Muscle of back (tissue), 11 donors: ENCODE measurements around the gene WDR45. TPM values are rescaled to one million over a fixed set of nuclear protein-coding genes. Genes with fewer than 3 reads are reported as not detected.

Experiments used
- DNase-seq, 3 donors: peaks; one replicate each; pipeline versions ENCODE4 v3.0.0 to v3.0.0-alpha.2; 2013
- polyA plus RNA-seq, 10 donors: library from polyadenylated mRNA; unstranded; fragments of 120-200 nt; gene quantifications; one replicate each; pipeline ENCODE4 v1.2.1, GENCODE V29; 2013; ENCODE audit not compliant: insufficient read length in 10 of 10

Gene WDR45
- polyA plus RNA-seq, 10 donors: 26.6 to 49.1 (median 34.1) TPM

DNA sequence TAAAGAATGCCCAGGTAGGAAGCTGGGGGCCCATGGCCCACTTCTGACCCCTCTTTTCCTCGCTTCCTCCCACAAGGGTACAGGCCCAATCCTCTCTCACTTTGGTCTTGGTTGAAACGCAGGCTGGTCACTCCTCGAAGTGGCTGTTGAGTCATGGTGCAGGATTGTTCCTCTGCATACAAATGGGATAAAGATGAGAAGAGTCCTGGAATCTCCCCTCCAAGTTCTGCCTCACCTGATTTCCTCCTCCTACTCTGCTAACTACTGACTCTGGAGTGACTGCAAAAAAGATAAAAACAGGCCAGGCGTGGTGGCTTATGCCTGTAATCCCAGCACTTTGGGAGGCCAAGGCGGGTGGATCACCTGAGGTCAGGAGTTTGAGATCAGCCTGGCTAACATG is 1.7 kb downstream of the WDR45 start:
- no peak for DNase-seq

DNA sequence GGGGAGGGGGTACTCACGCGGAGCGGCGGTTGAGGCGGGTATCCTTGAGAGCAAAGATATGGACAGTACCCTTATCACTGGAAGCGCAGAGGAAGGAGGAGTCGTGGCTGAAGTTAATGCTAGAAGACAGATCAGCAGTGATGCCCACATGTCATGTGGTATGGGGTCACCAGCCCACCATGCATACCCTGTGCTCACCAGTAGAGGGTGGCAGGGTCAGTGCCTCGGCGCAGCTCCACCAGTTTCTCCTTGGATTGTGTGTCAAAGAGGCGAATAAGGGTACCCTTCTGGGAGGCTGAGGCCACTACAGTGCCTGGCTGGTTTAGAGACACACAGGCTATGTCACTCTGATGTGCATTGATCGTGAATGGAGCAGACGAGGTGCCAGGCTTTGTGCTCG is 4.3 kb downstream of the WDR45 start:
- DNase-seq: no peak

DNA sequence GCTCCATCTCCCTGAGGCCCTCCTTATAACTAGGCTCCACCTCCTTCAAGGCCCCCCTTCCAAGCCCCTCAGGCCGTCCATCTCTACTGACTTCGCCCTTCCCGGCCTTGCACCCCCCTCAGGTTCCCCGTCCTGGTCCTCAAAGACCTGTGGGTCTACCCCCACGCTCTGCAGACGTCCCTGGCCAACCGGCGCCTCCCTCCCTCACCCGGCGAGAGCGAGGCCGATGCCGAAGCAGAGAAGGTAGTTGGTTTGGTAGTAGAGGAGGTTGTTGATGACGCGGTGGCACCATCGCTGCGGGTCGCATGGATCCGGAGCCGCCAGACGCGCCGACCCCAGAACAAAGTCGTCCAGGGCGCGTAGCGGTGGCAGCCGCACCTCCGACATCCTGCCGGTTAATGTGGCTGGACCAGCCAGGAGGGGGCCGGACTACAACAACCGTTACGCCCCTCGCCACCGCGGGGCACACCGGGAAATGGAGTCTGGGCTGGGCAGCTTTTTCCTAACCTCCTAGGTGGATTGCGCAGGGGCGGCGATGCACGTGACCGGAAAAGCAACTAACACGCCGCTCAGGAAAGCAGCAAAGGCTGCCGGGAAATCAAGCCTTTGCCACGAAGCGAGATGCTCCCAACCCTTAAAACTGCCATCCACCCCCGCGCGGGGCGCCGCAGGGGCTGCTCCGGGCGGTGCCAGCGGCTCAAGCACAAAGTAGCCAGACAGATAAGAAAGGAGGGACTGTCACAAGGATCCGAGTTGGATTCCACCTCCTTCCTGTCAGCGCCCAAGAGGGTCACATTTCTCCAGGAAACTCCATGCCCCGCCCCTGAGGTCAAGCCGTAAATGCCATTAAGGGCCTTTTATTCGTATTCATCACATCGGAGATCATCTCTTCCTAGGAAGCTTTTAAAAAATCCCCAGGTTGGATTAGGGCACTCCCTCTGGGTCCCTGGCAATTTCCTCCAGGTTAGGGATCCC is 5.8 kb downstream of the WDR45 start, which contains the start of gene PRAF2:
Gene PRAF2, minus strand, starts transcription at position 402 of the 975 bp plus-strand sequence. Its CDS starts 15 bp downstream, at position 387.
- DNase-seq: peak; percentile 90 to 95 (median 92)

DNA sequence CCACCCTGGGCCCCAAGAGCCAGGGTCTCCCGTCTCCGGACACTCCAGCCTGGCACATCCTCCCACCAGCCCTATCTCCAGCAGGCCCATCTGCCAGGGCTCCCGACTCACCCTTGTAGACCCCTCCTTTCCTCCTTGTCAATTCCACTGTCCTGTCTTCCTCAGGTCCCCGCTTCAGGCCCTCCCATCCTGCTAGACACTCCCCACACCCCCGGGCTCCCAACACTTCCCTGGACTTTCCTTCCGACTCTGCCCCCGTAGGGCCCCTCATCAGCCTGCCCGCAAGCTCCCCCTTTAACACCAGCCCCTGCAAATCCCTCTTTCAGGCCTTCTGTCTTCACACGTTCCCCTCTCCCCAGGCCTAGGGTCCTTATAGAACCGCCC is 7.0 kb downstream of the WDR45 start:
- peak in 1 of 3 donors; percentile 38 for DNase-seq

DNA sequence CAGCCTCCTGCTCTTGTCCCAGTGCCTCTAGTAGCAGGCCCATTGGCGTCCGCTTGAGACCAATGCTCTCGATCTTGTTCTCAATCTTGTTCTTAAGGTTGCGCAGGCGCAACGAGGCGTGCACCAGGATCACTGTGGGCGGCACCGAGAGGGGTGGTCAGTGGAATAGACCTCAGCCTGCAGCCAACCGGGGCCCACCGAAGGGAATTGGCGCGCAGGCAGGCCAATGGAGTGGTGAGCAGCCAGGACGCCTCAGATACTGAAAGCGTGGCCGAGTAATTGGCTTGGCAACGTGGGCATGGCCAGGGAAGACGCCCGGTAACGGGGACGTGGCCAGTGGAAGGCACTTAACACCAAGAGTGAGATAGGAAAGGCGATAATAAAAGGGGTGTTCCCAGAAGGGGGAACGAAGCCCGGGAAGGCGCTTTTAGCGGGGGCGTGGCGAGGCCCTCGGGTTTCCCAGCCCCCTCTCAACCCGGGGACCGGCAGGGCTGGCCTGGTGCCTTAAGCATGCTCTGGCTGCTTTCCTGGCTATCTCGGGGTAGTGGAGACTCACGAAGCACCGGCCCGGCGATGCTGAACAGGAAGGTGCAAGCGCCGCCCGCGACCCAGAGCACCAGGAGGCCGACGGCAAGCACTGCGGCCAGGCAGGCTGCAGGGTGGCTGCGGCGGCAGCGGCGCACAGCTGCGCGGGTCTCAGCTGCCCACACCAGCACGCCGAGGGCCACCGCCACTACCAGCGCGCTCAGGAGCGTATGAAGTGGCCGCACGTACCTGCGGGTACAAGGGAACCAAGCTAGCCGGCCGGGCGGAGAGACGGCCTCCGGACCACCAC is 7.6 kb downstream of the WDR45 start:
- peak; percentile 38 to 90 (median 75) for DNase-seq

DNA sequence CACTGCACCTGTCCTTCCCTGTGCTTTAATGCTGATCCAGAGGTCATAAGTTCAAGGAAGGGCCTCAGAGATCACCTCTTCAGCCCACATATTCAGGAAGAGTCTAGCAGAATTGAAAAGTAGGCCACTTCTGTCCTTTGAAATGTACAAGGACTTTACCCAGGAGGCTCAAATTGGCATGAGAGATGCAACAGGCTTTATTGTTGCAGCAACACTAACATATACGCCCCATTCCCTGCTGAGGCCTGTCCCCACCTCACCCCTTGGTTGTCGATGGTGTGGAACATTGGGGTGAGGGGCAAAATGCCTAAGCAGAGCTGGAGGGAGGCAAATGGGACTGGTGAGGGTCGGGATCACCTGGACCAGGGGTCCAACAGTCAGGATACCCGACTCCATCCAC is 8.7 kb downstream of the WDR45 start:
- no peak for DNase-seq

DNA sequence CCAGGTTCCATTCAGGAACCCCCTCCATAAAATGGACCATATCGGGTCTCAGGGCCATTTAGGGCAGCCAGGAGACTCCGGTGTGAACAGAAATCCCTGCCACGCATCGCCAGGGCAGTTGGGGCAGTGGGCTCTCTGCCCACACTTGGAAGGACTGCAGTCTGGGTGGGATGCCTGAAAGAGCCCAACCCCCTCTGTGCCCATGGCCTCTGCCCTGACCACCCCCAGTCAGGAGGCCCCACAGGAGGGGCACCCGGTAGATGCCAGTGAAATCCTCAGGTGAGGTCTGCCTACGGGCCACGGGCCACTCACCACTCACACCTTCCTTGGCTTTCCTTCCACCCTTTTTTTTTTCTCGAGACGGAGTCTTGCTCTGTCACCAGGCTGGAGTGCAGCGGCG is 10.6 kb downstream of the WDR45 start:
- no peak for DNase-seq

DNA sequence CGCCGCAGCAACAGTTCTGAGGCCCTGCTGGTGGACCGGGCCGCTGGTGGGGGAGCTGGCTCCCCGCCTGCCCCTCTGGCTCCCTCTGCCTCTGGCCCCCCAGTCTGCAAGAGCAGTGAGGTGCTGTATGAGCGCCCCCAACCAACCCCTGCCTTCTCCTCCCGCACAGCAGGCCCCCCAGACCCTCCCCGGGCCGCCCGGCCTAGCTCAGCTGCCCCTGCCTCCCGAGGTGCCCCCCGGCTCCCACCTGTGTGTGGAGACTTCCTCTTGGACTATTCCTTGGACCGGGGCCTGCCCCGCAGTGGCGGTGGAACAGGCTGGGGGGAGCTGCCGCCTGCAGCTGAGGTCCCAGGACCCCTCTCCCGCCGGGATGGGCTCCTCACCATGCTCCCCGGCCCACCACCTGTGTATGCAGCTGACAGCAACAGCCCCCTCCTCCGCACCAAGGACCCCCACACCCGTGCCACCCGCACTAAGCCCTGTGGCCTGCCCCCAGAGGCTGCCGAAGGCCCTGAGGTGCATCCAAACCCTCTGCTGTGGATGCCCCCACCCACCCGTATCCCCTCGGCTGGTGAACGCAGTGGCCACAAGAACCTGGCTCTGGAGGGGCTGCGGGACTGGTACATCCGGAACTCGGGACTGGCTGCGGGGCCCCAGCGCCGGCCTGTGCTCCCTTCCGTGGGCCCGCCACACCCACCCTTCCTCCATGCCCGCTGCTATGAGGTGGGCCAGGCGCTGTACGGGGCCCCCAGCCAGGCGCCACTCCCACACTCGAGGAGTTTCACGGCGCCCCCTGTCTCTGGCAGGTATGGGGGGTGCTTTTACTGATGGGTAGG is 12.2 kb downstream of the WDR45 start:
- DNase-seq: no peak

DNA sequence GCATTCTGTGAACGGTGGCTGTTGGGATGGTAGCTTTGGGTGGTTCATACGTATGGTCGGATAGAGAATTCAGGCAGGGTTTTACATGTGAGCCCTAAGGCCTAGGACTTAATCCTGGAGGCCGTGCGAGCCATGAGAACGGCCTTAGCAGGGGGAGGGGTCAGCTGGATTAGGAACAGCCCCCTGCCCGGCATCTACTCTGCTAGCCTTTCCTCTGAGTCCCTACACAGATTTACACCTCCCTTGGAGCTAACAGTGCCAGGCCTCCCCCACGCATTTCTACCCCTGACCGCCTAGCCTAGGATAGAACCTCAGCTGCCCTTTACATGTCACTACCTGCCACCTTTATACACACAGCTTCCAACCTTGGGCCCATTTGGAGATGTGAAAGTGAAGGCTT is 13.0 kb downstream of the WDR45 start:
- no peak for DNase-seq

DNA sequence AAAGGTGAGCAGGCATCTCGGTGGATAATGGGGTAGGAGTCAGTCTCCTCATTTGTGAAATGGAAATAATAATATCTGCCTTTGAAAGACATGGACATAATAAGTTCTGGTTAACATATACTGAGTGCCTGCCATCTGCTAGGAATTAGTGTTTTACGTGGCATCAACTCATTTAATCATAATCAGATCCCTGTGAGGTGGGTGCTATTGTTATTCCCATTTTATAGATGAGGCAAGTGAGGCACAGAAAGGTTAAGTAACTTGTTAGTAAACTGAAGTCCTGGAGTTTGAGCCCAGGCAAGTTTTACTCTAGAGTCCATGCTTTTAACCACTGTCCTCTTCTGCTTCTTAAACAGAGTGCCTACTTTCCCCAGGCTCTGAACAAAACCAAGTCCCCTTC is 13.4 kb downstream of the WDR45 start:
- no peak for DNase-seq

DNA sequence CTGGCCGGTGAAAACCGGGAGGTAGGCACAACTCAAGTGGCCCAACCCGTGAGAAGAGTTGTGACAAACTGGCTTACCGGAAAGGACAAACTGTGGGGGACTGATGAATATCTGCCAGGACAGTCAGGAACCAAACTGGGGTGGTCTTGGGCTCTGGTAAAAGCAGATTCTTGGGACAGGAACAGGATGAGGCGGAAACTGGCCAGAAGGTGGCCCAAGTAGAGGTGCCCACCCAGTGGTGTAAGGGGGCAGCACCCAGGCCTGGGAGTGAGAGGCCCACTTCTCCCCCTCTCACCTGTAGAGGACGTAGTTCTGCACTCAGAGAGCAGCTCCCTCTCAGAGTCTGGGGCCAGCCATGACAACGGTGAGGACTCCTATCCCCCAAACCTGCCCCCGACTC is 15.0 kb downstream of the WDR45 start:
- DNase-seq: no peak

DNA sequence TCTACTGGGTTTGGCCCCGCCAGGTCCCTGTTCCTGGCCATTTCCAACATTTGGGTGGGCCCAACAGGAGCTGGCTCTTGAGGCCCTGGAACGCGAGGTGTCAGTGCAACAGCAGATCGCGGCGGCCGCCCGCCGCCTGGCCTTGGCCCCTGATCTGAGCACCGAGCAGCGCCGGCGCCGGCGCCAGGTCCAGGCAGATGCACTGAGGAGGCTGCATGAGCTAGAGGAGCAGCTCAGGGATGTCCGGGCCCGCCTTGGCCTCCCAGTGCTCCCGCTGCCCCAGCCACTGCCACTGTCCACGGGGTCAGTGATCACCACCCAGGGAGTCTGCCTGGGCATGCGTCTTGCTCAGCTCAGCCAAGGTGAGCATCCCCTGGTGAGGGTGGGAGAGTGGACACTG is 15.4 kb downstream of the WDR45 start:
- DNase-seq: no peak

DNA sequence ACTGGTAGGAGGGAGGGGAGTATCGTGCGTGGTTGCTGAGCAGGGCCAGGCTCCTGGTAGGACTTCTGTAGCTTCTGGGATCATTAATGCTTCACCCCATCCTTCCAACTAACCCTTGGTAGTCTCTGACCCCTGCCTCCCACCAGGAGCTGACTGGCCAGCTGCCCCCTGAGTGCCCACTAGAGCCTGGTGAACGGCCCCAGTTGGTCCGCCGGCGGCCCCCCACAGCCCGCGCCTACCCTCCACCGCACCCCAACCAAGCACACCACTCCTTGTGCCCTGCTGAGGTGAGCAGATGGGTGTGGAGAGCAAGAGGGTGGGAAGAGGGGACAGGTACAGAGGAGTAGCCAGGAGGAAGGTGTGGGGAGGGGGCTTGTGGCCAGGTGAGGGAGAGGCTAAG is 16.0 kb downstream of the WDR45 start:
- no peak for DNase-seq

DNA sequence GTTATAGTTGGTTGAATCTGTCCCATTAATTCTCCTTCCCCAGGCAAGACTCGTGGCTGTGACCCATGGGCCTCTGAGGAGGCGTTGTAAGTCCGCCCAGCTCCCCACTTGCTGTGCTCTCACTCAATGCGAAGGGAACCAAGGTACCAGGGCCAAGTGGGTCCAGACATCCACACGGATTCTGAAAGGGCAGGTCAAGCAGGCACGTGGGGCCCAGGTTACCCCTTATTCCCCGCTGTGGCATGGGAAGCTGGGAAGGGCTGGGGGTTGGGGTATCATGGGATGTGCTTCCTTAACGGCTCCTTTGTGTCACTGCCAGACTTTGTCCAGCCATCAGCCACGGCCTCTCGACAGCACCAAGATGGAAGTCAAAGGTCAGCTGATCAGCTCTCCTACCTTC is 17.8 kb downstream of the WDR45 start:
- DNase-seq: no peak

DNA sequence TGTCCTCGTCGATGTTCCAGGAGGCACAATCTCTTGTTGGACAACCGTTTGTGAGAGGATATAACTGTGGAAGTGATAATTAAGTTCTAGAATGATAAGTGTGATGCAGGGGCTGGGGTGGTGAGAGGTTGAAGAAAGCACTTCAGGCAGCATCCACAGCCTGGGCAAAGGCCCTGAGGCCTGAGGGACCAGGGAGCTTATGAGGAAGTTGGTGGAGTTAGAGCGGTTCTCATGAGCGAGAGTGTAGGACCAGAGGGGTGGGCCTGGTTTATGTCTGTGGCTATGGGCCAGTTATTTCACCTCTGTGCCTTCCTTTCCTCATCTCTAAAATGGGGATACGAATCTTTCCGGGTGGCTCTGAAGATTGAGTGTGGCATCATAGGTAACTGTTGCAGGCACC is 18.2 kb downstream of the WDR45 start:
- no peak for DNase-seq

DNA sequence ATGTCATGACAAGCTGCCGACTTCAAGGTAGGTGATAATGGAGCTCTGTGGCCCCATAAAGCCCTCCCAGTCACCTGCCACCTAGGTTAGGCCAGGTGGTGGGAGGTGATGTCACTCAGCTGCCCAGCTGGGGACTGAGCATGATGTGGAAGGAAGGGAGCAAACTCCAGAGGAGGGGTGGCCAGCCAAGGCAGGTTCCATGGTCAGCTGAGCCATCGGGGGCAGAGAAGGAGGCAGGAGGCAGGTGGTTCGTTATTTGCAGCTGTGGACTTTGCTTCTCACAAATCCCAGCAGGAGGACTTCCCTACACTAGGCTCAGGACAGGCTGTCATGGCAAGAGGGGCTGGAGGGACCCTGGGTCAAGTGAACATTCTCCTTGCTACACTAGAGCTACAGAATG is 18.8 kb downstream of the WDR45 start:
- no peak for DNase-seq

DNA sequence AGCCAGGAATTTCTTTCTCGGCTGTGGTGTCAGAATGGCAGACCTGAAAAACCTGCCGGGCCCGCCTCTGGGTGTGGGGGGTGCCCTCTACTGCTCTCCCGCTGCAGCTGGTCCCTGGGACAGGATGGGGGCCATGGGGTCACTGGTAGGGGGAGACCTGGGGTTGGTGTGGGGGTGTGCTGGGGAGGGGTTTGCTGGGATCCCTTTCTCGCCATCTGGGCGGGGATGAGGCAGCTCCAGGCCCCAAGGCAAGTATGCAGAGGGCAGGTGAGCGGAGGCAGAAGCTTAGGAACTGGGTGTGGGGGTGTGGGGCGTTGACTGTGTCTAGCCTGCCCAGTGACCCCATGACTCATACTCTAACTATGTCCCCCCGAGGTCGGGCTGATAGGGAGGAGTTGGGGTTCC is 20.0 kb downstream of the WDR45 start:
- no peak for DNase-seq

DNA sequence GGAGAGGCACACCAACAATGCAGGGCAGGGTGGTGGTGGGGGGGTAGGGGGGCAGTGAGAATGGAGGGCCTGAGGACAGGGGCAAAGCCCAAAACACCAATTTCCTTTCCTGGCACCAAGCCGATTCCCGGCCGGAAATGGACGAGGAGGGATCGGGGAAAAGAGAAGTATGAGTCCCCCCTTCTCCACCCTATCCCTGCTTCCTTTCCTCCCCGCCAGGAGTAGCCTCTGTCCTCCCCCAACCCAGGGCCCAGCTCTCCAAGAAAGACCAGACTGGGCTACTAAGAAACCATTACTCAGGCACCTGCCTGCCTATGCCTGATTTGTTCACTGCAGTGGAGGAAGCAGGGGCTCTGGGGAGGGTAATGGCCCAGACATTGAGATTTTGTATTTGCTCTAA is 20.5 kb downstream of the WDR45 start:
- DNase-seq: no peak

DNA sequence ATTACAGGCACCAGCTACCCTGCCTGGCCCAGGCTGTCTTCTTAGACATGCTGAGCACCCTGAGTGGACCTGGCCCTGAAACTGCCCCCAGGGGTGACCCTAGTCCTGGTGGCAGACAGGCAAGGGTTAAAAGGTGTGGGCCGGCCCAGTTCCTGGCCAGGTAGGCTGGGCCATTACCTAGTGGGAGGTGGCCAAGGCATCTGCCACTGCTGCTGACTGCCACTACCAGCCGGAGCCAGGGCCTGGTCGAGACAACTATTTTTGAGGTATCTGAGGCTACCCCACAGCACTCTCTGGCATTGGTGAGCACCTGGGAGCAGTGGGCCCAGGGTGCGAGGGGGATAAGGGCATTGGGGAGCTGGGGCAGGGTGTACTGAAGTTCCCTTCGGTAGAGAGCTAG is 20.9 kb downstream of the WDR45 start, which contains the start of gene CCDC120:
Gene CCDC120, plus strand, starts transcription at position 206 of the 400 bp plus-strand sequence. CDS start 3,043 bp downstream, outside the sequence.
- DNase-seq: no peak

DNA sequence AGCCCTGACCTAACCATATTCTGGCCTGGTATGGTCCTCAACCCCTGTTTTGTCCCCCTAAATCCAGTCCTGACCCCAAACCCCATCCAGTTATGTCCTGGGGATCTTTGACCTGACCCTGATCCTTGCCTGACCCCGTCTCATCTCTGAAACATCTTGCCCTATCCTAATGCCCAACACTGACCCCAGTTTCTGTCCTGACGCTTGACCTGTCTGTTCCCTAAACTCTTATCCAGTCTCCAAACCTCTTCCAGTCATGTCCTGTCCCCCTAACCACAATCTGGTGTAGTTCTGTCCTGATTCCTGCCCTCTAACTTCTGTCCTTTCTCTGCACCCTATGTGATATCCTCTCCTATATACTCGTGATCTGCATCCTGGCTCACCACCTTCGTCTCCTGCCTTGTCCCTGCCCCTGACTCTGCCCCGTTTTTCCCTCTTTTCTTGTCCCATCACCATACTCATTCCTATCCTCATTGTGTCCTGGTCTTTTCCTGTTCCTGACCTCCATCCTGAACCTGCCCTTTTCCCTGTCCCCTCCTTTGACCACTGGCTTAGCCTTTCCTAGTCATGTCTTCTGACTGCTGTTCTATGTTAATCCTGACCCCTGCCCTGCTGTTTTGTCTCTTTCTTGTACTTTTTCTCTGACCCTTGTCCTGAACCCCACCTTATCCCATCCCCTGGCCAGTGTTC is 25.5 kb downstream of the WDR45 start:
- DNase-seq: no peak
